Body of pancreas (tissue), 4 donors: ENCODE data around the gene ALG12.
A peak's percentile ranks its signal among the peaks of the same experiment; 100 is the strongest.

Source experiments
- CTCF ChIP-seq, 7 experiments: fragments of 450-650 bp in 4 of 7; fragments of 200-600 bp in 3 of 7; sonication (generic) in 3 of 7; IDR thresholded peaks; one replicate each; pipeline ENCODE4 v1.5.1; 2016 to 2019; ENCODE audit warnings: antibody characterized with exemption in 7 of 7
- POLR2A ChIP-seq, 3 donors: fragments of 450-650 bp; IDR thresholded peaks; one replicate each; pipeline ENCODE4 v1.6.1; 2016; ENCODE audit warnings: antibody characterized with exemption in 3 of 3, mild to moderate bottlenecking in 2 of 3

GRCh38 chr22:49951000-49951677, 32.9 kb upstream of the ALG12 start:
- peak; percentile 64 to 67 (median 66) for TF ChIP-seq POLR2A (IDR thresholded peaks at IDR 0.05)
- no peak for TF ChIP-seq CTCF (IDR thresholded peaks at IDR 0.05)
